Measurements from ENCODE around the gene KCNH1.

The KCNH1 gene

DNA sequence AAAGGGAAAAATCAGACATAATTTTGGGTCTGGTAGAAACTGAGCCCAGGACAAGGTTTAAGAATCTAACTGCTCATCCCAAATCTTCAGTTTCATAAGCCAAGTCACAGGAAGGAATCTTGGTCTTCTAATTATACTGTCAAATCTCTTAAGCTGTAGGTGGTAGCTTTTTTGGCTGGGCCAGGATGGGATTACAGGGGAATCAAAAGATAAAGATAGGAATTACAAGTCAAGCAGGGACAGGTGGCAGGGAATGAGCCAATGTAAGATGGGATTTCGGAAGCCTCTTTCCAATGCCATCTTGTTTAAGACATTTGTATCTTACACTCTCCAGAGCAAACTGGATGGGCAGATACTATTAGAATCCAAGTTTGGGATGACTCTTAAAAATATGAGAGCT, 383.5 kb downstream of the KCNH1 start:
- WGBS (ENCODE audit: insufficient coverage) = no CpG with 5 or more reads among the region's 1 CpG
- H3K4me3 ChIP-seq (ENCODE audit: control insufficient read depth in 1 of 7, extremely low read depth in 1 of 7, insufficient read depth in 4 of 7, low read depth in 2 of 7, low read length in 6 of 7) = no peak overlapping the region
- ChIA-PET CTCF (no interaction called here), POLR2A (no interaction called here)
- H3K27ac ChIP-seq (ENCODE audit: insufficient read depth in 1 of 2, low read depth in 1 of 2, low read length in 2 of 2, poor library complexity in 1 of 2, severe bottlenecking in 2 of 2) = no peak overlapping the region
- DNase-seq = no peak
- peaks cover 0 to 2% (median under 1%) of the 10 kb centered on the region in 4 experiments for H3K4me1 ChIP-seq (ENCODE audit: control extremely low read depth in 1 of 4, control insufficient read depth in 4 of 4, insufficient read depth in 4 of 4, low read length in 3 of 4)
- H3K36me3 ChIP-seq (ENCODE audit: control insufficient read depth in 4 of 4, insufficient read depth in 4 of 4, low read length in 3 of 4) = no peaks in the 10 kb centered on the region
- no peaks in the 10 kb centered on the region for H3K9me3 ChIP-seq (ENCODE audit: control extremely low read depth in 1 of 5, control insufficient read depth in 4 of 5, insufficient read depth in 2 of 5, low read depth in 1 of 5, low read length in 4 of 5)
- peaks cover 0 to 2% (median 0%) of the 10 kb centered on the region in 5 experiments for H3K27me3 ChIP-seq (replicated peaks in 2 of 5; ENCODE audit: control insufficient read depth in 4 of 5, insufficient read depth in 5 of 5, low read length in 4 of 5)

DNA sequence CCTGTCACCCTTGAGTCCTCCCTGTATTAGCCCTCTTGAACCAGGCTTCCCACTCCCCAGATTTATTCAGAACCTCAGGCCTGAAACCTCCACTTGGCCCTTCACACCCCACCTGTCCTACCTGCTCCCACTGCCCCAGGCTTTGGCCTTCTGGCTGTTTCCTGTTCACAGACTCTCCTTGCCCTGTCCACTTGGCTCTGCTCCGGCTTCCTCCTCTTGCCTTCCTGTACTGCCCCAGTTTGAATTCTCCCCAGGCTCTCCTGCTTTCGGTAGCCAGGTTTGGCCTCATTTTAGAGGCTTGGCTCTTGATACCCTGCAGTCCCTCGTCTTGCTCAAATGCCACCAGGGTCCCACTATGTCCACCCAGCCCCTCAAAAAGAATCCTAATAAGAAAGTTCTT, 385.2 kb downstream of the KCNH1 start:
- Histone ChIP-seq H3K36me3 (ENCODE audit: control insufficient read depth in 4 of 4, insufficient read depth in 4 of 4, low read length in 3 of 4) (no peaks in the 10 kb centered on the region), H3K27me3 (replicated peaks in 2 of 5; ENCODE audit: control insufficient read depth in 4 of 5, insufficient read depth in 5 of 5, low read length in 4 of 5) (peaks cover 0 to 2% (median 0%) of the 10 kb centered on the region in 5 experiments), H3K27ac (ENCODE audit: insufficient read depth in 1 of 2, low read depth in 1 of 2, low read length in 2 of 2, poor library complexity in 1 of 2, severe bottlenecking in 2 of 2) (no peak overlapping the region), H3K4me1 (ENCODE audit: control extremely low read depth in 1 of 4, control insufficient read depth in 4 of 4, insufficient read depth in 4 of 4, low read length in 3 of 4) (peaks cover 0 to 2% (median 0%) of the 10 kb centered on the region in 4 experiments), H3K4me3 (ENCODE audit: control insufficient read depth in 1 of 7, extremely low read depth in 1 of 7, insufficient read depth in 4 of 7, low read depth in 2 of 7, low read length in 6 of 7) (no peak overlapping the region), H3K9me3 (ENCODE audit: control extremely low read depth in 1 of 5, control insufficient read depth in 4 of 5, insufficient read depth in 2 of 5, low read depth in 1 of 5, low read length in 4 of 5) (no peaks in the 10 kb centered on the region)
- ChIA-PET POLR2A (no interaction called here), CTCF (no interaction called here)
- 100% methylated on average over 2 of the region's 3 CpGs for WGBS (ENCODE audit: insufficient coverage)
- no peak for DNase-seq

DNA sequence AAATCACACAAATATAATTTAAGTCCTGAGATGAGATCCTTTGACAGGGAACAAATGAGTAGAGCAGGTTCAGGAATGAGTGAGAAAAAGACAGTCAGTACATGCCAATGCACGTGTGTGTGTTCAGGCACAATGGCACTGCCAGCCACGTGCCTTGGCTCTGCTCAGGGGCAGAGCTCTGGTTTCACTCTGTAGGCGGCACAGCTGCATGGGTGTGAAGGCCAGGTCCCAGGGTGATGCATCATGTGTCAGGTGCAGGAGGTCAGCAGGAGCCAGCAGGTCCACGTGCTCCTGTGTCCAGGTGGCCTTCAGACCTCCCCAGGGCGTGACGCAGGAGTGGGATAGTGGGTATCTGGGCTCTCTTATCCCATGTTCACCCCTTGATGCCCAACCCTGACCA, 386.1 kb downstream of the KCNH1 start:
- POLR2A ChIA-PET = no interaction called here
- WGBS (ENCODE audit: insufficient coverage) = 89% methylated on average over 4 of the region's 6 CpGs
- no peak overlapping the region for H3K27ac ChIP-seq (ENCODE audit: insufficient read depth in 1 of 2, low read depth in 1 of 2, low read length in 2 of 2, poor library complexity in 1 of 2, severe bottlenecking in 2 of 2)
- DNase-seq = no peak
- CTCF ChIA-PET = no interaction called here
- peaks cover 0 to 2% (median 0%) of the 10 kb centered on the region in 4 experiments for H3K4me1 ChIP-seq (ENCODE audit: control extremely low read depth in 1 of 4, control insufficient read depth in 4 of 4, insufficient read depth in 4 of 4, low read length in 3 of 4)
- H3K36me3 ChIP-seq (ENCODE audit: control insufficient read depth in 4 of 4, insufficient read depth in 4 of 4, low read length in 3 of 4) = no peaks in the 10 kb centered on the region
- H3K27me3 ChIP-seq (replicated peaks in 2 of 5; ENCODE audit: control insufficient read depth in 4 of 5, insufficient read depth in 5 of 5, low read length in 4 of 5) = peaks cover 0 to 2% (median 0%) of the 10 kb centered on the region in 5 experiments
- H3K9me3 ChIP-seq (ENCODE audit: control extremely low read depth in 1 of 5, control insufficient read depth in 4 of 5, insufficient read depth in 2 of 5, low read depth in 1 of 5, low read length in 4 of 5) = no peaks in the 10 kb centered on the region
- no peak overlapping the region for H3K4me3 ChIP-seq (ENCODE audit: control insufficient read depth in 1 of 7, extremely low read depth in 1 of 7, insufficient read depth in 4 of 7, low read depth in 2 of 7, low read length in 6 of 7)

DNA sequence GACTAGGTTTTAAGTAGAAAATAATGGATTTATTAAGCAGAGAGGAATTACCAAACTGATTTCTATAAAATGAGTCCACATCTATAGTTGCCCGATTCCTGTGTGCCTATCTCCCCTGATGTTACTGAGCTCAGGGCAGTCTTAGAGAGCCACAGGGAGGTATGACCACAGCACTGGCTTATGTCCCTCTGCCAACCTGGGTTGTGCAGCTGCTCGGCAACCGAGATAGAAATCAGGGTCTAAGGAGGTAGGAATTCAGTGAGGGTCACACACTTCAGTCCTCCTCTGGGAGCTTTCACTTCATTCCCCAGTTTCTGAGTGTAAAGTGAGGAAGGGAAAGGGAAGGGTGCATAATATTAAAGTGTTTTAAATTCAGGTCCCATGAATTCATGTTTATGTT, 386.8 kb downstream of the KCNH1 start:
- Histone ChIP-seq H3K4me1 (ENCODE audit: control extremely low read depth in 1 of 4, control insufficient read depth in 4 of 4, insufficient read depth in 4 of 4, low read length in 3 of 4) (peaks cover 0 to 2% (median 0%) of the 10 kb centered on the region in 4 experiments), H3K27ac (ENCODE audit: insufficient read depth in 1 of 2, low read depth in 1 of 2, low read length in 2 of 2, poor library complexity in 1 of 2, severe bottlenecking in 2 of 2) (no peak overlapping the region), H3K4me3 (ENCODE audit: control insufficient read depth in 1 of 7, extremely low read depth in 1 of 7, insufficient read depth in 4 of 7, low read depth in 2 of 7, low read length in 6 of 7) (no peak overlapping the region), H3K36me3 (ENCODE audit: control insufficient read depth in 4 of 4, insufficient read depth in 4 of 4, low read length in 3 of 4) (no peaks in the 10 kb centered on the region), H3K27me3 (replicated peaks in 2 of 5; ENCODE audit: control insufficient read depth in 4 of 5, insufficient read depth in 5 of 5, low read length in 4 of 5) (peaks cover 0 to 2% (median 0%) of the 10 kb centered on the region in 5 experiments), H3K9me3 (ENCODE audit: control extremely low read depth in 1 of 5, control insufficient read depth in 4 of 5, insufficient read depth in 2 of 5, low read depth in 1 of 5, low read length in 4 of 5) (no peaks in the 10 kb centered on the region)
- WGBS (ENCODE audit: insufficient coverage) = 93% methylated on average over 3 of the region's 3 CpGs
- CTCF ChIA-PET = no interaction called here
- POLR2A ChIA-PET = no interaction called here
- no peak for DNase-seq

GRCh38 chr1:210746024-210746731, 387.8 kb downstream of the KCNH1 start:
- WGBS (ENCODE audit: insufficient coverage) = 75% methylated on average over 2 of the region's 3 CpGs
- Histone ChIP-seq H3K4me3 (ENCODE audit: control insufficient read depth in 1 of 7, extremely low read depth in 1 of 7, insufficient read depth in 4 of 7, low read depth in 2 of 7, low read length in 6 of 7) (no peak overlapping the region), H3K36me3 (ENCODE audit: control insufficient read depth in 4 of 4, insufficient read depth in 4 of 4, low read length in 3 of 4) (no peaks in the 10 kb centered on the region), H3K27me3 (replicated peaks in 2 of 5; ENCODE audit: control insufficient read depth in 4 of 5, insufficient read depth in 5 of 5, low read length in 4 of 5) (peaks cover 0 to 2% (median 0%) of the 10 kb centered on the region in 5 experiments), H3K9me3 (ENCODE audit: control extremely low read depth in 1 of 5, control insufficient read depth in 4 of 5, insufficient read depth in 2 of 5, low read depth in 1 of 5, low read length in 4 of 5) (no peaks in the 10 kb centered on the region), H3K27ac (ENCODE audit: insufficient read depth in 1 of 2, low read depth in 1 of 2, low read length in 2 of 2, poor library complexity in 1 of 2, severe bottlenecking in 2 of 2) (no peak overlapping the region), H3K4me1 (ENCODE audit: control extremely low read depth in 1 of 4, control insufficient read depth in 4 of 4, insufficient read depth in 4 of 4, low read length in 3 of 4) (peaks cover 0 to 2% (median 0%) of the 10 kb centered on the region in 4 experiments)
- POLR2A ChIA-PET = no interaction called here
- CTCF ChIA-PET = no interaction called here
- no peak for DNase-seq

- ChIA-PET POLR2A (no interaction called here), CTCF (no interaction called here)
- H3K36me3 ChIP-seq (ENCODE audit: control insufficient read depth in 4 of 4, insufficient read depth in 4 of 4, low read length in 3 of 4) = no peaks in the 10 kb centered on the region
- H3K4me1 ChIP-seq (ENCODE audit: control extremely low read depth in 1 of 4, control insufficient read depth in 4 of 4, insufficient read depth in 4 of 4, low read length in 3 of 4) = peaks cover 0 to 2% (median 0%) of the 10 kb centered on the region in 4 experiments
- H3K27ac ChIP-seq (ENCODE audit: insufficient read depth in 1 of 2, low read depth in 1 of 2, low read length in 2 of 2, poor library complexity in 1 of 2, severe bottlenecking in 2 of 2) = no peak overlapping the region
- H3K4me3 ChIP-seq (ENCODE audit: control insufficient read depth in 1 of 7, extremely low read depth in 1 of 7, insufficient read depth in 4 of 7, low read depth in 2 of 7, low read length in 6 of 7) = no peak overlapping the region
- DNase-seq = no peak
- 100% methylated on average over 3 of the region's 3 CpGs for WGBS (ENCODE audit: insufficient coverage)
- no peaks in the 10 kb centered on the region for H3K9me3 ChIP-seq (ENCODE audit: control extremely low read depth in 1 of 5, control insufficient read depth in 4 of 5, insufficient read depth in 2 of 5, low read depth in 1 of 5, low read length in 4 of 5)
- peaks cover 0 to 2% (median 0%) of the 10 kb centered on the region in 5 experiments for H3K27me3 ChIP-seq (replicated peaks in 2 of 5; ENCODE audit: control insufficient read depth in 4 of 5, insufficient read depth in 5 of 5, low read length in 4 of 5)
Measured at GRCh38 chr1:210743038-210743437, 390.9 kb downstream of the KCNH1 start.

- DNase-seq = no peak
- CTCF ChIA-PET = no interaction called here
- H3K36me3 ChIP-seq (ENCODE audit: control insufficient read depth in 4 of 4, insufficient read depth in 4 of 4, low read length in 3 of 4) = no peaks in the 10 kb centered on the region
Measured at GRCh38 chr1:210741564-210741963, 392.4 kb downstream of the KCNH1 start.

More at GRCh38 chr1:210741564-210741963, 392.4 kb downstream of the KCNH1 start:
- POLR2A ChIA-PET = interaction anchor here (0.5 kb wide), 1 partner anchor 60 kb away, joined by 3 read pairs; no protein-coding TSS in a partner anchor
- H3K27ac ChIP-seq (ENCODE audit: insufficient read depth in 1 of 2, low read depth in 1 of 2, low read length in 2 of 2, poor library complexity in 1 of 2, severe bottlenecking in 2 of 2) = no peak overlapping the region
- no peak overlapping the region for H3K4me3 ChIP-seq (ENCODE audit: control insufficient read depth in 1 of 7, extremely low read depth in 1 of 7, insufficient read depth in 4 of 7, low read depth in 2 of 7, low read length in 6 of 7)
- H3K27me3 ChIP-seq (replicated peaks in 2 of 5; ENCODE audit: control insufficient read depth in 4 of 5, insufficient read depth in 5 of 5, low read length in 4 of 5) = no peaks in the 10 kb centered on the region
- H3K4me1 ChIP-seq (ENCODE audit: control extremely low read depth in 1 of 4, control insufficient read depth in 4 of 4, insufficient read depth in 4 of 4, low read length in 3 of 4) = no peaks in the 10 kb centered on the region
- no peaks in the 10 kb centered on the region for H3K9me3 ChIP-seq (ENCODE audit: control extremely low read depth in 1 of 5, control insufficient read depth in 4 of 5, insufficient read depth in 2 of 5, low read depth in 1 of 5, low read length in 4 of 5)
- 92% methylated on average over 5 of the region's 5 CpGs for whole genome bisulfite sequencing (ENCODE audit: insufficient coverage)

Data from common myeloid progenitor, CD34-positive (primary cell).